Stomach (tissue), 4 donors: ENCODE measurements around the gene SAP130.

Experiments used
- CTCF ChIP-seq, 7 experiments: fragments of 450-650 bp in 4 of 7; fragments of 200-600 bp in 3 of 7; sonication (generic) in 3 of 7; IDR thresholded peaks; one replicate each; pipeline ENCODE4 v1.5.1; 2016 to 2019; ENCODE audit warnings: antibody characterized with exemption in 7 of 7, control low read depth in 2 of 7, mild to moderate bottlenecking in 1 of 7
- POLR2AphosphoS5 ChIP-seq, 3 donors: sonication (generic); formaldehyde crosslinking; IDR thresholded peaks; one replicate each; pipeline ENCODE4 v1.6.1; 2016; ENCODE audit warnings: antibody characterized with exemption in 3 of 3

DNA sequence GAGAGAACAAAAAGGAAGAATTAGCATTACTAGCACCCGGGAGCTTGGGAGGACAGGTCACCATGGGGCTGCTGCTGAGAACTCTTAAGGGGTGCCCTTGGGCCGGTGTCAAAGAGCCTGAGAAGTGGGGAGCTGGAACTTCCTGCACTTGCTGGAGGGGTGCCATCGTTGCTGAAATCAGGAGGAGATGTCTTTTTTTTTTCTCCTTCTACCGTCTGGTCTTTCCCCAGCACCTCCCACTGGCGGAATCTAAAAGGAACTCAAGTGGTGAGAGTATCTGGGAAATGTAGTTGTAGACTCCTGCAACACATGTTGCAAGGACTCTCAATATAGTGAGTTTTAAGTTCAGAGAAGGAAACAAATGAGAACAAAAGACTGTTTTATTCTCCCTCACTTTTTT lies 136.0 kb downstream of the SAP130 start:
- TF ChIP-seq CTCF (IDR thresholded peaks at IDR 0.05) = no peak
- TF ChIP-seq POLR2AphosphoS5 (IDR thresholded peaks at IDR 0.05) = no peak
